ENCODE measurements around the gene TBL1Y. TPM values are rescaled to one million over a fixed set of nuclear protein-coding genes. Genes with fewer than 3 reads are reported as not detected.
A peak's percentile ranks its signal among the peaks of the same experiment; 100 is the strongest.

Gene TBL1Y
- total and polyA plus RNA-seq, 2 of the 13 experiments (the other 11 are each of a cell fraction or from before 2014, with no cell fraction given), result 0.37 to 1.4 TPM

DNA sequence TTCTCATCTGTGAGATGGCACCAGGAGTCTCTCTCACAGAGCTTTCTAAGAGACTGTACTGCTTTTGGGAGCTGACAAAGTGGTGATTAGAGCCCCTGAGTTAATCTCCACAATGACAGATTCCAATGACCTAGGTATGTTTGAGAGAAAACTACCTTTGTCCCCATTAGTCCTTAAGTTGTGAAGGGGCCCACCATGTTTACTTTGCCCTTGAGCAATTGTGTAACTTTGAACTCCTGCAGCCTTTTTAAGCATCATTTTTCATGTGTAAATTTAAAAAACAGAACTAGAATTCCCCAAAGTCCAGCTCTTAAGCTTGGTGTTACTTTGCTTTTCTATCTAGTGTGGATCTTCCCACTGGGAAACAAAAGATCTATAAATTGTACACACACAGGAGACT lies 2.9 kb downstream of the TBL1Y start (continued):
- TF ChIP-seq E2F1 (CRISPR knock-in tag; IDR thresholded peaks at IDR 0.05) (no peak), SCMH1 (CRISPR knock-in tag; IDR thresholded peaks at IDR 0.05; ENCODE audit: borderline replicate concordance) (no peak), TBX3 (IDR thresholded peaks at IDR 0.05; ENCODE audit: borderline replicate concordance) (no peak), POLR2AphosphoS2 (IDR thresholded peaks at IDR 0.05; ENCODE audit: low read depth, low read length) (no peak), RXRA (CRISPR knock-in tag; IDR thresholded peaks at IDR 0.05) (no peak), ARID5B (CRISPR knock-in tag; IDR thresholded peaks at IDR 0.05) (peak; percentile 44; the same call in 1 of the 2 replicates), CEBPB (IDR thresholded peaks at IDR 0.05; ENCODE audit: borderline replicate concordance, low read depth, low read length) (peak; percentile 24; the same call in 1 of the 2 replicates), ZNF512 (CRISPR knock-in tag; IDR thresholded peaks at IDR 0.05) (no peak), PTBP1 (IDR thresholded peaks at IDR 0.05; ENCODE audit: low read depth, low read length, poor library complexity, severe bottlenecking) (no peak), HNF4G (IDR thresholded peaks at IDR 0.05; ENCODE audit: borderline replicate concordance, low read depth, low read length) (peak; percentile 61), HNF4G (CRISPR knock-in tag; IDR thresholded peaks at IDR 0.05; ENCODE audit: borderline replicate concordance, low read depth) (no peak), TEAD3 (CRISPR knock-in tag; optimal IDR thresholded peaks at IDR 0.05; ENCODE audit: borderline replicate concordance) (no peak), ZSCAN25 (CRISPR knock-in tag; IDR thresholded peaks at IDR 0.05) (no peak)

Measured in HepG2 (cell line).